B cell (primary cell): ENCODE measurements around the gene ALKBH5.

Source experiments
- CTCF ChIP-seq: fragments of 200-600 bp; IDR thresholded peaks from one replicate; pipeline ENCODE4 v1.8.0; 2022; ENCODE audit warnings: antibody characterized with exemption, mild to moderate bottlenecking
- EZH2 ChIP-seq: IDR thresholded peaks from 2 replicates; pipeline ENCODE4 v1.6.1; 2012; ENCODE audit warnings: borderline replicate concordance, low read depth, mild to moderate bottlenecking, moderate library complexity, low read length; ENCODE audit not compliant: insufficient read depth, poor library complexity, severe bottlenecking

- TF ChIP-seq CTCF (no peak), EZH2 (no peak)
Measured at GRCh38 chr17:18179804-18180203, 3.8 kb upstream of the ALKBH5 start.
